IMR-90 (cell line): ENCODE measurements around the gene RAD18. TPM values are rescaled to one million over a fixed set of nuclear protein-coding genes. Genes with fewer than 3 reads are reported as not detected.

ENCODE experiments used
- ATAC-seq: fragments of 200-7000 bp; cut with Tn5 transposase; 2 replicates; pipeline ENCODE4 v1.9.1; 2020; ENCODE audit warnings: low read depth, mild to moderate bottlenecking, moderate library complexity
- BruUV-seq: library from RNA; stranded (reverse); fragments of 400-500 nt; replicated peaks from 2 replicates; lab custom pipeline; 2021; lab: Mats Ljungman, UMichigan
- CTCF ChIA-PET: fragments of 300-600 bp; formaldehyde crosslinking; extraction: SDS; loops from one replicate; lab custom pipeline; 2021; ENCODE audit warnings: antibody characterized with exemption; lab: Yijun Ruan, JAX
- POLR2A ChIA-PET: fragments of 300-600 bp; sonication (Branson Sonifier 250); formaldehyde crosslinking; loops from one replicate; lab custom pipeline; 2022; ENCODE audit warnings: antibody characterized with exemption; ENCODE audit not compliant: unreplicated experiment; lab: Charles Lee
- DNase-seq: peaks from one replicate; pipeline ENCODE4 v3.0.0; 2013
- H2AFZ ChIP-seq: replicated peaks from 2 replicates; pipeline ENCODE3; 2013; ENCODE audit warnings: low read length, mild to moderate bottlenecking; ENCODE audit not compliant: poor library complexity
- H2AK5ac ChIP-seq: 2 replicates; pipeline ENCODE4 v1.6.1; 2013; ENCODE audit warnings: low read depth, low read length, inconsistent platforms
- H2AK9ac ChIP-seq: replicated peaks from 2 replicates; pipeline ENCODE3; 2013; ENCODE audit warnings: mild to moderate bottlenecking, low read depth, low read length, moderate library complexity; ENCODE audit not compliant: poor library complexity
- H2BK120ac ChIP-seq: 2 replicates; pipeline ENCODE4 v1.6.1; 2013; ENCODE audit warnings: low read depth, low read length, inconsistent platforms
- H2BK15ac ChIP-seq: 3 replicates; pipeline ENCODE4 v1.6.1; 2013; ENCODE audit warnings: low read depth, low read length, inconsistent platforms
- H2BK20ac ChIP-seq: 2 replicates; pipeline ENCODE4 v1.6.1; 2013; ENCODE audit warnings: low read depth, mild to moderate bottlenecking, inconsistent platforms, low read length, moderate library complexity
- H2BK5ac ChIP-seq: 2 replicates; pipeline ENCODE4 v1.6.1; 2013; ENCODE audit warnings: mild to moderate bottlenecking, low read depth, low read length, inconsistent platforms; ENCODE audit not compliant: poor library complexity, severe bottlenecking
- H3K14ac ChIP-seq: replicated peaks from 2 replicates; pipeline ENCODE4 v1.6.1; 2013; ENCODE audit warnings: low read depth, low read length, inconsistent platforms
- H3K18ac ChIP-seq: 2 replicates; pipeline ENCODE4 v1.6.1; 2013; ENCODE audit warnings: low read depth, low read length, control low read depth
- H3K23ac ChIP-seq: 2 replicates; pipeline ENCODE4 v1.6.1; 2013; ENCODE audit warnings: low read depth, low read length, inconsistent platforms
- H3K27ac ChIP-seq: 2 replicates; pipeline ENCODE4 v1.5.1; 2013; ENCODE audit warnings: mild to moderate bottlenecking, control low read depth, low read length; ENCODE audit not compliant: insufficient read depth
- H3K27me3 ChIP-seq: 2 replicates; pipeline ENCODE4 v1.6.1; 2013; ENCODE audit warnings: low read length; ENCODE audit not compliant: control insufficient read depth, insufficient read depth
- H3K36me3 ChIP-seq: 2 replicates; pipeline ENCODE4 v1.6.1; 2013; ENCODE audit warnings: low read length, mixed read lengths; ENCODE audit not compliant: control insufficient read depth, insufficient read depth
- H3K4ac ChIP-seq: 2 replicates; pipeline ENCODE4 v1.6.1; 2013; ENCODE audit warnings: low read depth, low read length, inconsistent platforms
- H3K4me1 ChIP-seq: 2 replicates; pipeline ENCODE4 v1.6.1; 2013; ENCODE audit warnings: low read length, mixed read lengths; ENCODE audit not compliant: control insufficient read depth, insufficient read depth
- H3K4me2 ChIP-seq: 2 replicates; pipeline ENCODE4 v1.6.1; 2013; ENCODE audit warnings: low read depth, mild to moderate bottlenecking, control low read depth, low read length, moderate library complexity
- H3K4me3 ChIP-seq: 2 replicates; pipeline ENCODE4 v1.5.1; 2013; ENCODE audit warnings: low read depth, mild to moderate bottlenecking, control low read depth, low read length, moderate library complexity; ENCODE audit not compliant: insufficient read depth
- H3K56ac ChIP-seq: 2 replicates; pipeline ENCODE4 v1.6.1; 2013; ENCODE audit warnings: low read length, inconsistent platforms; ENCODE audit not compliant: insufficient read depth; ENCODE audit errors: extremely low read depth
- H3K79me1 ChIP-seq, 2 experiments: 2 replicates each; pipeline ENCODE4 v1.6.1; 2013; ENCODE audit warnings: low read length in 2 of 2, inconsistent platforms in 1 of 2, low read depth in 1 of 2
- H3K9ac ChIP-seq: 2 replicates; pipeline ENCODE4 v1.6.1; 2013; ENCODE audit warnings: low read depth, low read length, control low read depth
- H3K9me1 ChIP-seq: 2 replicates; pipeline ENCODE4 v1.6.1; 2013; ENCODE audit warnings: low read length, inconsistent platforms; ENCODE audit not compliant: insufficient read depth
- H3K9me3 ChIP-seq: 2 replicates; pipeline ENCODE4 v1.6.1; 2013; ENCODE audit warnings: low read length; ENCODE audit not compliant: control insufficient read depth, insufficient read depth
- H4K20me1 ChIP-seq: 2 replicates; pipeline ENCODE4 v1.6.1; 2013; ENCODE audit warnings: low read length, inconsistent platforms; ENCODE audit not compliant: insufficient read depth
- H4K5ac ChIP-seq: 2 replicates; pipeline ENCODE4 v1.6.1; 2013; ENCODE audit warnings: mild to moderate bottlenecking, low read depth, low read length, control low read depth
- H4K8ac ChIP-seq, 2 experiments: 2 replicates each; pipeline ENCODE4 v1.6.1; 2013; ENCODE audit warnings: low read depth in 2 of 2, low read length in 2 of 2, control low read depth in 1 of 2, inconsistent platforms in 1 of 2
- H4K91ac ChIP-seq: 2 replicates; pipeline ENCODE4 v1.6.1; 2013; ENCODE audit warnings: low read depth, low read length, inconsistent platforms; ENCODE audit not compliant: insufficient read depth
- BHLHE40 ChIP-seq: fragments of 150-350 bp; IDR thresholded peaks from 2 replicates; pipeline ENCODE4 v1.6.1; 2016; ENCODE audit warnings: mild to moderate bottlenecking, low read depth, low read length
- CTCF ChIP-seq: conservative IDR thresholded peaks from 2 replicates; pipeline ENCODE4 v1.5.1; 2012; ENCODE audit warnings: mild to moderate bottlenecking, low read depth, low read length, improper control_type of control experiment
- FOS ChIP-seq: fragments of 150-350 bp; IDR thresholded peaks from 2 replicates; pipeline ENCODE4 v1.6.1; 2016; ENCODE audit warnings: low read depth, low read length
- NFE2L2 ChIP-seq: fragments of 150-350 bp; IDR thresholded peaks from 2 replicates; pipeline ENCODE4 v1.6.1; 2016; ENCODE audit warnings: low read depth, mild to moderate bottlenecking, low read length
- POLR2A ChIP-seq: IDR thresholded peaks from 2 replicates; pipeline ENCODE4 v1.6.1; 2012; ENCODE audit warnings: mild to moderate bottlenecking, low read depth, low read length
- RFX5 ChIP-seq: IDR thresholded peaks from 2 replicates; pipeline ENCODE4 v1.8.0; 2012; ENCODE audit warnings: low read depth, mild to moderate bottlenecking, low read length, moderate library complexity
- USF2 ChIP-seq: fragments of 150-350 bp; IDR thresholded peaks from 2 replicates; pipeline ENCODE4 v1.6.1; 2017; ENCODE audit warnings: mild to moderate bottlenecking, antibody characterized with exemption, low read length, low read depth
- WGBS, 2 experiments: methylation state at CpG; one replicate each; pipeline versions ENCODE4 v1.1.5 to v1.1.7; 2013; ENCODE audit warnings: missing lambda C conversion rate in 2 of 2; ENCODE audit not compliant: insufficient read length in 1 of 2; ENCODE audit errors: extremely low coverage in 2 of 2; 5-methylcytosine and 5-hydroxymethylcytosine counted together
- dilution Hi-C: fragments of 300-500 bp; cut with HindIII; formaldehyde crosslinking; loops from one replicate; pipeline ENCODE4 v1.14.3; 2018; ENCODE audit warnings: low sequenced_read_pairs; ENCODE audit not compliant: unreplicated experiment
- in situ Hi-C: fragments of 300-500 bp; cut with MboI; formaldehyde crosslinking; loops from 3 replicates; pipeline ENCODE4 v1.14.3; 2019; ENCODE audit warnings: low sequenced_read_pairs, inconsistent platforms, mixed read lengths
- intact Hi-C: fragments of 100-400 bp; cut with micrococcal nuclease; formaldehyde crosslinking; loops from 2 replicates; pipeline ENCODE4 v1.10.0; 2022
- polyA plus RNA-seq, 3 experiments: library from polyadenylated mRNA; depleted of rRNA; stranded (reverse); fragments of >200 nt; gene quantifications; 2 replicates each; pipeline ENCODE4 v1.2.3, GENCODE V29; 2012; ENCODE audit warnings: low replicate concordance in 1 of 3
- total RNA-seq: library from RNA; depleted of rRNA; stranded (reverse); fragments of >200 nt; gene quantifications from 2 replicates; pipeline ENCODE4 v1.2.3, GENCODE V29; 2012

RAD18 gene
- total and polyA plus RNA-seq, 2 of the 4 experiments (the other 2 are of a cell fraction), result 8.2 to 17.2 TPM

- H3K4ac ChIP-seq, result peak overlapping the region; percentile 65
- peak overlapping the region; percentile 67 to 68 for H4K8ac ChIP-seq
- DNase-seq (peak; percentile 89), ATAC-seq (peak; percentile 89)
- 0 out of 2 replicates have a peak, but pooled peaks cover 2% of the 10 kb centered on the region for H3K9me1 ChIP-seq
- H2AK9ac ChIP-seq, result no peak overlapping the region
- intact Hi-C loops, result loop anchor here (2.0 kb wide), 1 partner anchor 49 kb away; no protein-coding TSS in a partner anchor
- peak overlapping the region; percentile 75; the same call in 1 of the 2 replicates for H3K18ac ChIP-seq
- H4K20me1 ChIP-seq, result no peaks in the 10 kb centered on the region
- H3K56ac ChIP-seq, result peak overlapping the region; percentile 71
- H3K9me3 ChIP-seq, result no peaks in the 10 kb centered on the region
- in situ Hi-C loops, result no loop called here
- no TSS peak for BruUV-seq
- peak overlapping the region; percentile 25; the same call in 1 of the 2 replicates for H3K23ac ChIP-seq
- peaks cover 3% of the 10 kb centered on the region for H3K36me3 ChIP-seq
- no peak overlapping the region for H2AFZ ChIP-seq
- TF ChIP-seq RFX5 (peak; percentile 84), NFE2L2 (no peak), POLR2A (no peak), USF2 (no peak), FOS (peak; percentile 85), CTCF (no peak), BHLHE40 (peak; percentile 7; the same call in 1 of the 2 replicates)
- H4K91ac ChIP-seq, result peak overlapping the region; percentile 76
- WGBS, 2 experiments, result no CpG with 5 or more reads among the region's 6 CpGs
- H3K14ac ChIP-seq, result peak overlapping the region; percentile 32
- H3K9ac ChIP-seq, result peak overlapping the region; percentile 18; the same call in 1 of the 2 replicates
- H3K4me1 ChIP-seq, result peaks cover 11% of the 10 kb centered on the region; the same call in 1 of the 2 replicates
- ChIA-PET CTCF (interaction anchor here (1.0 to 1.5 kb wide), 3 partner anchors 9 to 72 kb away, joined by 3 to 5 read pairs (median 3); no protein-coding TSS in a partner anchor), POLR2A (interaction anchor here (0.6 kb wide), 1 partner anchor 82 kb away, joined by 3 read pairs; no protein-coding TSS in a partner anchor)
- peak overlapping the region; percentile 84 for H2BK120ac ChIP-seq
- peak overlapping the region; percentile 3; the same call in 1 of the 3 replicates for H2BK15ac ChIP-seq
- H3K4me3 ChIP-seq, result no peak overlapping the region
- dilution Hi-C loops, result no loop called here
- peaks cover 4 to 8% of the 10 kb centered on the region in 2 experiments; a peak in 3 of 4 replicates for H3K79me1 ChIP-seq
- peak overlapping the region; percentile 47 for H3K4me2 ChIP-seq
- peak overlapping the region; percentile 74 for H3K27ac ChIP-seq
- H2BK20ac ChIP-seq, result peak overlapping the region; percentile 78
- no peaks in the 10 kb centered on the region for H3K27me3 ChIP-seq
- H2BK5ac ChIP-seq, result peak overlapping the region; percentile 86
- H2AK5ac ChIP-seq, result peak overlapping the region; percentile 10; the same call in 1 of the 2 replicates
- H4K5ac ChIP-seq, result peak overlapping the region; percentile 47; the same call in 1 of the 2 replicates
Observed at GRCh38 chr3:8937064-8938020, 25.9 kb downstream of the RAD18 start.
